Cerebellar nuclear complex (tissue), 1 donor: ENCODE measurements around the gene AMN.

ENCODE experiments used
- DNase-seq, 2 experiments: peaks; one replicate each; lab custom pipeline; 2025; lab: John Stamatoyannopoulos, UW

Gene AMN

DNA sequence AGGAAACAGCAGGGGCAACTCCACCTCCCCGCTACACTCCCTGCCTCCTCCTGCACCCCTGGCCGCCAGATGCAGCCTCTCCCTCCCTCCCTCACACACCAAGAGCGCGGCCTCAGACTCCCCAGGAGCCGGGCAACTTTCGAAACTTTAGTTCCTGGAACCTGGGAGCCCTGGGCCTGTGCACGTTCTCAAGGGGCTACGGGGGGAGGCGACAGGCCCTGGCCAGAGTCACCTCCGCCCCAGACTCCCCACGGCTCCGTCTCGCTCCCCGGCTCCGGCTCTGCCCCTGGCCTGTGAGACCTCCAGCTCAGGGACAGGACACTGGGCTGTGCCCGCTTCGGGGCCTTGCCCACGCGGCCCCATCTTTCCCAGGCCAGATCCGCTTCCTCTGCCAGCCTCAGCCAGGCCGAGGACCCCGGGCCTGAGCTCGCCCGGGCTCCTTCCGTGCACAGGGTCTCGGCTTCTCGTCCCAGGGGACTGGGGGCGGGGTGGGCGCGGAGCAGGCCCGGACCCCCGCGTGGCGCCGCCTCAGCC lies 5.5 kb downstream of the AMN start:
- DNase-seq, result no peak

GRCh38 chr14:102928412-102929240 lies 6.2 kb downstream of the AMN start:
- no peak for DNase-seq

GRCh38 chr14:102929241-102930137 lies 7.0 kb downstream of the AMN start:
- no peak for DNase-seq

DNA sequence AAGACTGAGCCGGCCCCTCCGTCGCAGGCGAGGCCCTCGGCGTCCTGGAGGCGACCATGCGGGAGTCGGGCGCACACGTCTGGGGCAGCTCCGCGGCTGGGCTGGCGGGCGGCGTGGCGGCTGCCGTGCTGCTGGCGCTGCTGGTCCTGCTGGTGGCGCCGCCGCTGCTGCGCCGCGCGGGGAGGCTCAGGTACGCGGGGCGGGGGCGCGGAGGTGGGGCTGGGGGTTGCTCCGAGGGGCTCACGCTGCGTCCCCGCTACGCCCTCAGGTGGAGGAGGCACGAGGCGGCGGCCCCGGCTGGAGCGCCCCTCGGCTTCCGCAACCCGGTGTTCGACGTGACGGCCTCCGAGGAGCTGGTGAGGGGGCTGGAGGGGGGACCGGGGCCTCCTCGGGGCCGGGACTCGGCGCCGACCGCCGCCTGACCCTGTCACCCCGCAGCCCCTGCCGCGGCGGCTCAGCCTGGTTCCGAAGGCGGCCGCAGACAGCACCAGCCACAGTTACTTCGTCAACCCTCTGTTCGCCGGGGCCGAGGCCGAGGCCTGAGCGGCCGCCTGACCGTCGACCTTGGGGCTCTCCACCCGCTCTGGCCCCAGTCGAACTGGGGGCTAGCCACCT lies 7.8 kb downstream of the AMN start:
- no peak for DNase-seq

DNA sequence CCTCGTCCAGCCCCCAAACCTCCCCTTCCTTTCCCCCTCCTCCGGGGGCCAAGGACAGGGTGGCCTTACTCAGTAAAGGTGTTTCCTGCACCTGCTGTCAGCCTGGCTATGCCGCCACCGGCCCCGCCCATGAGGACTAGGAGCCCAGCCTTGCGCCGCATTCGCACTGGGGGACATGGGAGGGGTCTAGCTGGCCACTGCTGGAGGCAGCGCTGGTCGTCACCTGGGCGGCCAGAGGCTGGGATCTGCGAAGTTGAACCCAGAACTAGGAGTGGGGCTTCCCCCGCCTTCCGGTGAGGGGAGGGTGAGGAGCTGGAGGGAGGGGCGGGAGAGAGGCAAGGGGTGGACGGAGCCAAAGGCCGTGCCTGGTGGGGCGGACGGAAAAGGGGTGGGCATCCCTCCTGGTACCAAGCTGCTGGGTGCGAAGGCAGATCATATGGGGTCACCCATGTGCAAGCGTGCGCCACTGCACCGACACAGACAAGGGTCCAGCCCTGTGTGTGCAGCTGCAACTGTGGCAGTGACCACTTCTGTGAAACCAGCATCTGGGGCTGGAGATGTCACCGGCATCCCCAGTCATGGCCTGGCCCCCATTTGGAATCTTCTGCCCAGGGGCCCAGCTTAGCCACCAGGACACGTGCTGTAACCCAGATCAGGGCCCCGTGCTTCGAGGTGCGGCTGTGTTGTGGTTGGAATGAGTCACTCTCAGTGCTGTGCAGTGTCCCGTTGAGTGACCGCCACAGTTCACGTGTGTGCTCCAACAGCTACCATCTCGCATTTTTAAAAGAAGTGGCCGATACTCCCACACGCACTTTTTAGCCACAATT lies 8.5 kb downstream of the AMN start:
- DNase-seq, result no peak

- DNase-seq, result no peak
Observed at GRCh38 chr14:102931580-102932285, 9.3 kb downstream of the AMN start.

DNA sequence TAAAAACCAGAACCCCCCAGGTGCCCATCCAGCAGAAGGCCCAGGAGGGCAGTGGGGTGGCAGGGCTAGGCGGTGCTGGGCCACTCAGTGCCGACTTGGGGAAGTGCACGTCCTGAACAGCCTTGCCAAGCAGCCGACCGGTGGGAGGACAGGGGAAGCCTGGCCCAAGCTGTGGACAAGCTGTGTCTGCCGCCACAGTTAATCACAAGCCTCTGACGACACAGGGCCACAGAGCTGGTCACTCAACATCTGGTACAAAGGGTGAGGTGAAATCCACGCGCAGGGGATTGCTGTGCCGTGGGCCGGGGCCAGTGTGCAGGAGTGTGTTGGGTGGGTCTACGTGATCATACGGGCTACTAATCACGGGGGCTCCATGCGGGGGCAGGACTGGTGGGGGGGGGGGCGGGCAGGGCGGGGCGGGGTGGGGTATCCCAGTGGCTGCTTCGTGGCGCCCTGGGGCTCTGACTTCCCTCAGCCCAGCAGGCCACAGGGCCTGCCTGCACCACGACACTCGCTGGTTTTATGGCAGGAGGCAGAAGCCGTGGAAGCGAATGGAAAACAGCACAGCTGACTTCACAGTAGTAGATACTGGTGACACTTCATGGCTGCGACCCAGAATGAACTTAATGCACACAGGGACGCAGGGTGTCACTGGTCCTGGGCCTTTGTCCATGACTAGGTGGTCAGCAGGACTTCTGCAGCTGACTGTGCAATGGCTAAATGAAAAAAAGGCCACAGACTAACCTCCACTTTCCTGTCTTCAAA lies 10.2 kb downstream of the AMN start:
- no peak for DNase-seq

- DNase-seq, result no peak
Observed at GRCh38 chr14:102933618-102934231, 11.3 kb downstream of the AMN start.

DNA sequence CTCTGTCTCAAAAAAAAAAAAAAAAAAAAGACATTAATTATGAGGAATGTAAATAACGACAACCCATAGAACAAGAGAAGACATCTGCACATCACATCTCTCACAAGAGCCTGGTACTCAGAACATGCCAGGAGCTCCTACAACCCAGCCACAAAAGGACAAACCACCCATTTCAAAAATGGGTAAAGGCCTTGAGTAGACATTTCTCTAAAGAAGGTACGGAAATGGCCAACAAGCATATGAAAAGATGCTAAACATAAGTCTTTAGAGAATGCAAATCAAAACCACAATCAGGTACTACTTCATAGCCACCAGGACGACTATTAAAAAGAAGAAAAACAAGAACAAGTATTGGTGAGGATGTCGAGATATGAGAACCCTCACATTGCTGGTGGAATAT lies 13.3 kb downstream of the AMN start:
- no peak for DNase-seq

- no peak for DNase-seq
Observed at GRCh38 chr14:102937331-102938175, 15.1 kb downstream of the AMN start.

GRCh38 chr14:102938191-102938590 lies 15.7 kb downstream of the AMN start:
- DNase-seq, result no peak

DNA sequence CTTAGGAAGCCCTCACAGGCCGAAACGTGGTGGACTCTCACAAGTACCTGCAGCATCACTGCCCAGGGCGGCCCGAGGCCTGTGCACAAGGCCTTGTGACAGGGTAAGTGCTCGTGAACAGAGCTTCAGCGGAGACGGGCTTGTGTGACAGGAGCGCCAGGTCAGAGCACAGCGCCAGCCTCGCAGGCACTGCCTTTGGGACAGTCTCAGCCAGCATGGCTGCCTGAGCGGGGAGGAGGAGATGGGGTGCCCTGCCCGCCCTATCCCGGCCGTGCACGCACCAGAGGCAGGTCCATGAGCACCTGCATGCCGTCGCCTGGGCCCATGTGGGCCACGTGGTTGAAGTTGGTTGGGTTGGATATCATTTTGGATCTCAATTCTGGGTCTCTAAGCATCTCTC lies 16.9 kb downstream of the AMN start:
- no peak for DNase-seq

DNA sequence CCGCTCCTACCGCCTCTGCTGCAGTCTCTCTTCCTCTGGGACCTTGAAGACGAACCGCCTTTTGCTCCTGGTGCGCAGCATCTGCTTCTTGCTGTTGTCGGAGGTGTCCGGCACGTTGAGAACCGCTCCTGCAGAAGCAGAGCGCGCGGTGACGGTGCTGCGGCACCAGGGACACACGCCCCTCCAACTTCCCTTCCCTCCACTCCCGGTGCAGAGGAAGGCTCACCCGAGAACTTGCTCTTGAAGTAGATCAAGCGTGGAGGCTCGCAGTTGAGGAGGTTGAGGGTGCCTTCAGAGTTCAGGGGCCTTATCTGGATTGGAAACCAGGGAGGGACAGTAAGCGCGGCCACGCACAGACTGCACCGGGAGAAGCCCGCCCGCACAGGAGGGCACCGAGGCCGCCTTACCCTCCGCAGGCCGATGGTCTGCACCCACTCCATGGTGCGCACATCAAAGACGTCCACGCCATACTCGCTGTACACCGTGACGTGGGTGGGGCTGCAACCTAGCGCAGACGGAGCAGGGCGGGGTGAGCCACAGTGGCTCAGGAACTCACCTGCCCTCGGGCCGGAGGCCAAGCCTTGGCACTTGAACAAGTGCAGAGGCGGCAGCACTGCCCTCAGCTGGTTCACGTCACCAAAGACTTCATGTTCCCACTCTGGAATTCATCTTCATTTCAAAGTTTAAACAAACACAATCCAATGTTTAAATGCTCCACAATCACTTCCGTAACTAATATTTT lies 17.5 kb downstream of the AMN start:
- DNase-seq, result no peak

- DNase-seq, result no peak
Observed at GRCh38 chr14:102940729-102941362, 18.4 kb downstream of the AMN start.

DNA sequence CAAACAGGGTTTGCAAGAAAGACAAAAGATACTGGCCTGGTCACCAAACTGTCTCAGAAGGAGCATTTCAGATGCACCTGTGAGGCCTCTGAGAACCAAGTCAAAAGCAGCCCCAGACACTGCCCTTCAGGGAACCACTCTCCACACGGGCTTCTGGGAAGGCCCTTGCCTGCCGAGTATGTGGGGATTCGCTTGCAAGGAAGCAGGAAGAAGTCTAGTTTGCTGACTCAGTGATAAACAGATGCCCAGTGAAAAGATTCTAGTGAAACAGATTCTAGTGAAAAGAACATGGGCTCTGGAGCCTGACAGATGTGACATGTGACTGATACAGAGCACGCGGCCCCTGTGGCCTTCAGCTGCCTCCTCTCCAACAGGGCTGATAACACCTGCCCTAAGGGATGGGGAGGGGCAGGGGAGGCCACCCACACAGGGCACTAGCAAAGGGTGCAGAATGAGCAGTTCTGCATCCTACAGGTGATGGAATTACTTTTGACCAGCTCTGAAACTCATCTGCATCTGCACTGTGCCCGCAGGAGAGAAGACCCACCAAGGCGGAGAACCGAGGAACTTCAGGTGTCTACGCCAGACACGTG lies 19.1 kb downstream of the AMN start:
- DNase-seq, result no peak

DNA sequence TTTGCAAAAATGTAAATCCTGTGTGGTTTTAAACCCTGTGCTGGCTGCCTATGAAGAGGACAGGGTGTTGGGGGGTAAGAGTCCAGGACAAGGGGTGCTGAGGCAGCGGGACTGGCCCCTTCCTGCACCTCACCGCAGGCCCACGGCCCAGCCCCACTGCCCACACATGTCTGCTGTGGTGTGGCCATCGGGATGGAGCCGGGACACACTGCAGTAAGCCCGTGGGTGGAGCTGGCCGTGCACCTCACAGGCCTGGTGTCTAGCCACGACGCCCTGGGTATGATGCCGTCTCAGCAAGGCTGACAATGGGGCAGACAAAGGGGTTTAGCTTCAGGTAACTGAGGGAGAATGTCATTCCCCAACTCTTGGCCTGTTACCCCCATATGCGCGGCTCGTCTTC lies 19.6 kb downstream of the AMN start:
- DNase-seq, result no peak

GRCh38 chr14:102943454-102943853 lies 21.0 kb downstream of the AMN start:
- no peak for DNase-seq
